ENCODE data around the gene ANKMY1. TPM values are rescaled to one million over a fixed set of nuclear protein-coding genes. Genes with fewer than 3 reads are reported as not detected.

ANKMY1 gene
- total and polyA plus RNA-seq, 2 experiments from 2014 or later, result 9.2 to 11.1 TPM

DNA sequence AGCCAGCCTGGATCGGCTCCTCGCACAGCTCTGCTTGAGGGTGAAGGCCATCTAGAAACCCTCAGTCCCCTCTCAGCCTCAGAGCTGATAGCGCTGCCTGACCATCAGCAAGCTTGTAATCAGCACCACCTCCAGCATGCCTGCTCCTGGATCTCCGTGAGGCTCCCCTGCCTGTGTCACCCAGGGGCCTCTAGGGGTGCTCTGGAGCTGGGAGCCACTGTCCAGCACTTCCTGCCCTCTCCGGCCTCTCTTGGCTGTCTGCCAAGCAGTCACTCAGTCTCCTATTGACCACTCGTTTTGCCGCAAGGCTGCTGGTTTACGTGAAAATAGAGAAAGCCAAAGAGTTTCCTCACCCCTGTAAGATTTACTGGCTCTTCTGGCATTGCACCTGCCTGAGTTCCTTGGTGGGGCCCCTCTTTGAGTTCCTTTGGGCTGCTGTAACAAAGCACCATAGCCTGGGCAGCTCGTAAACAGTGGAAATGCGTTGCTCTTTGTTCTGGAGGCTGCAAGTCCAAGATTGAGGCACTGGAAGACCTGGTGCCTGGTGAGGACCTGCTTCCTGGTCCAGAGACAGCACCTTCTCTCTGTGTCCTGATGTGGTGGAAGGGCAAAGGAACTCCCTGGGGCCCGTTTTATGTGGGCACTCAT is 46.6 kb upstream of the ANKMY1 start:
- no peak for TF ChIP-seq EZH2 (IDR thresholded peaks at IDR 0.05; ENCODE audit: borderline replicate concordance)
- peak; percentile 45 for TF ChIP-seq CTCF (IDR thresholded peaks at IDR 0.05; ENCODE audit: poor library complexity)
- TF ChIP-seq EZH2phosphoT487 (IDR thresholded peaks at IDR 0.05; ENCODE audit: low read depth, severe bottlenecking, unreplicated experiment), result no peak
- DNase-seq (ENCODE audit: low spot score), result peak; percentile 87
- H3K79me2 ChIP-seq, result peaks cover 10% of the 10 kb centered on the region
- H3K9me3 ChIP-seq (ENCODE audit: low read depth), result no peaks in the 10 kb centered on the region
- H3K36me3 ChIP-seq (replicated peaks; ENCODE audit: insufficient read depth, low read depth), result no peaks in the 10 kb centered on the region
- 51% methylated on average over 11 of the region's 11 CpGs for WGBS (ENCODE audit: low lambda C conversion rate, missing lambda C conversion rate)
- H3K4me2 ChIP-seq, result peak overlapping the region; percentile 59
- H3K4me3 ChIP-seq, result no peak overlapping the region
- peaks cover 12% of the 10 kb centered on the region for H3K4me1 ChIP-seq (ENCODE audit: insufficient read depth)
- H3K9me2 ChIP-seq (replicated peaks; ENCODE audit: insufficient read depth), result no peaks in the 10 kb centered on the region
- peak overlapping the region; percentile 82 for H3K27ac ChIP-seq
- H2AFZ ChIP-seq, result no peak overlapping the region
- no peaks in the 10 kb centered on the region for H3K27me3 ChIP-seq
- no peaks in the 10 kb centered on the region for H4K20me1 ChIP-seq (ENCODE audit: insufficient read depth, poor library complexity, severe bottlenecking)

GRCh38 chr2:240603846-240604245 is 46.1 kb upstream of the ANKMY1 start:
- no peaks in the 10 kb centered on the region for H3K36me3 ChIP-seq (replicated peaks; ENCODE audit: insufficient read depth, low read depth)
- 97% methylated on average over 10 of the region's 10 CpGs for WGBS (ENCODE audit: low lambda C conversion rate, missing lambda C conversion rate)
- DNase-seq (ENCODE audit: low spot score), result no peak
- TF ChIP-seq CTCF (IDR thresholded peaks at IDR 0.05; ENCODE audit: poor library complexity), result no peak
- TF ChIP-seq EZH2 (IDR thresholded peaks at IDR 0.05; ENCODE audit: borderline replicate concordance), result no peak
- TF ChIP-seq EZH2phosphoT487 (IDR thresholded peaks at IDR 0.05; ENCODE audit: low read depth, severe bottlenecking, unreplicated experiment), result no peak
- no peaks in the 10 kb centered on the region for H3K9me2 ChIP-seq (replicated peaks; ENCODE audit: insufficient read depth)
- H3K4me1 ChIP-seq (ENCODE audit: insufficient read depth), result peaks cover 12% of the 10 kb centered on the region
- no peaks in the 10 kb centered on the region for H3K9me3 ChIP-seq (ENCODE audit: low read depth)
- H2AFZ ChIP-seq, result no peak overlapping the region
- H3K27me3 ChIP-seq, result no peaks in the 10 kb centered on the region
- H4K20me1 ChIP-seq (ENCODE audit: insufficient read depth, poor library complexity, severe bottlenecking), result no peaks in the 10 kb centered on the region
- H3K79me2 ChIP-seq, result peaks cover 10% of the 10 kb centered on the region
- H3K27ac ChIP-seq, result peak overlapping the region; percentile 82
- H3K4me2 ChIP-seq, result no peak overlapping the region
- H3K4me3 ChIP-seq, result no peak overlapping the region

GRCh38 chr2:240603081-240603835 is 45.5 kb upstream of the ANKMY1 start:
- H2AFZ ChIP-seq, result no peak overlapping the region
- no peak for DNase-seq (ENCODE audit: low spot score)
- peaks cover 6% of the 10 kb centered on the region for H3K79me2 ChIP-seq
- H3K4me3 ChIP-seq, result no peak overlapping the region
- H3K27ac ChIP-seq, result no peak overlapping the region
- 95% methylated on average over 22 of the region's 22 CpGs for WGBS (ENCODE audit: low lambda C conversion rate, missing lambda C conversion rate)
- H3K9me3 ChIP-seq (ENCODE audit: low read depth), result no peaks in the 10 kb centered on the region
- no peaks in the 10 kb centered on the region for H3K36me3 ChIP-seq (replicated peaks; ENCODE audit: insufficient read depth, low read depth)
- no peaks in the 10 kb centered on the region for H4K20me1 ChIP-seq (ENCODE audit: insufficient read depth, poor library complexity, severe bottlenecking)
- TF ChIP-seq CTCF (IDR thresholded peaks at IDR 0.05; ENCODE audit: poor library complexity) (no peak), EZH2 (IDR thresholded peaks at IDR 0.05; ENCODE audit: borderline replicate concordance) (no peak), EZH2phosphoT487 (IDR thresholded peaks at IDR 0.05; ENCODE audit: low read depth, severe bottlenecking, unreplicated experiment) (no peak)
- no peaks in the 10 kb centered on the region for H3K9me2 ChIP-seq (replicated peaks; ENCODE audit: insufficient read depth)
- peaks cover 12% of the 10 kb centered on the region for H3K4me1 ChIP-seq (ENCODE audit: insufficient read depth)
- no peaks in the 10 kb centered on the region for H3K27me3 ChIP-seq
- H3K4me2 ChIP-seq, result no peak overlapping the region

All from hepatocyte (in vitro differentiated cells).